GM19193 (cell line): Measurements from ENCODE around the gene ABHD13.
A peak's percentile ranks its signal among the peaks of the same experiment; 100 is the strongest.

Experiments used
- POLR2A ChIP-seq: IDR thresholded peaks from 4 replicates; pipeline ENCODE4 v1.6.1; 2011; ENCODE audit not compliant: insufficient read depth, insufficient read length; ENCODE audit errors: extremely low read depth

The ABHD13 gene

GRCh38 chr13:108268466-108269112 lies 50.4 kb downstream of the ABHD13 start:
- TF ChIP-seq POLR2A: no peak

- peak; percentile 63 for TF ChIP-seq POLR2A
Observed at GRCh38 chr13:108269601-108270328, 51.6 kb downstream of the ABHD13 start, which contains the start of gene TNFSF13B. Gene TNFSF13B, plus strand, starts transcription at chr13:108269718. Its CDS starts 178 bp downstream, at chr13:108269896.

DNA sequence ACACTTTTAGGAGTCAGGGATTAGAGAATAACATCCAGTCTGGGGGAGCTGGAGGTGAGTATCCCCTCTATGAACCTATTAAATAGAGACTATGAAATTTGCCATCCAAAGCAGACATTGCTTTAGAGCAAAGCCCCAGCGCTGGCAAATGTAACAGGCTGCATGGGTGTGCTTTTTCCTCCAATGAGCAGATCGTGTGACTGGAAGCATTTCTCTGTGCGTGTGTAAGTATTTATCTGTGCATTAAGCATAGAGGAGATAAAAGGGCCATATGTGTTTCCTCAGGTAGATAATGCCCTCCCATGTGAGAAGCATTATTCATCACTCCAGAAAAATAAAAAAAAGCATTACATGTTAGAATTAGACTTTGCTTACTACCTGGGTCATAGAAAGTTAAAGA lies 52.2 kb downstream of the ABHD13 start:
- TF ChIP-seq POLR2A: no peak

DNA sequence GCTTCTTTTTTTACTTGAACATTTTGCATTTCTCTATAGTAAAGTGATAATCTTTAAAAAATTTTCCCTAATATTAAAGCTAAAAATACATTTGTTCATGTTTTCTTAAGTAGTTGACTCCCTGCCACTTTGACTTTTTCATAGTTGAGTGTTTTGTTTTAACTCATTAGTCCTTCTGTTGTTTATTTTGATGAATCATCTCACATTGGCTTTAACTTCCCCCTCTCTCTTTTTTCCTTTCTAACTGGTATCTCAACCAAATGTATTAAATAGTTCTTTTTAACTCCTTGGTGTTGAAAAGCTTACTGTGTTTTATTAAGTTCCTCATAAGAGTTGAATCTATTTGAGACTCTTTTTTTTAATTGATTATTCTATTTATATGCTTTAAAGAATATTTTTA lies 54.1 kb downstream of the ABHD13 start:
- no peak for TF ChIP-seq POLR2A

- TF ChIP-seq POLR2A: no peak
Observed at GRCh38 chr13:108273429-108274118, 55.4 kb downstream of the ABHD13 start.

DNA sequence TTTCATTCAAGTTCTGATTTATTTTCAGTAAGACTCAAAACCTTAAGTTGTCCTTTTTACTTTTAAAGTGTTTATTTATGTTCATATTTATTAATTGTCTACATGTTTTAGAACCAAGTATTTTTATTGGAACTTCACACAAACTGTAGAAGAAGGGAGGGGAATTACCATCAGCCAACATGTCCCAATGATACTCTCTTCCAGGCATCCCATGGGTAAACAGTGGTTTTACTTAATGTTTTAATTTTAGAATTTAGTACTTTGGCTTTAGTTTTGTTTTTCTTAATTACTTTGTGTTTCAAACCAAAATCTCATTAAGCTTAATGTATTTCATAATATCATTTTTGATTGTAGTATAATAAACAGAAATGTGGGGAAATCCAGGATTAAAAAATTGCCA lies 56.5 kb downstream of the ABHD13 start:
- no peak for TF ChIP-seq POLR2A

DNA sequence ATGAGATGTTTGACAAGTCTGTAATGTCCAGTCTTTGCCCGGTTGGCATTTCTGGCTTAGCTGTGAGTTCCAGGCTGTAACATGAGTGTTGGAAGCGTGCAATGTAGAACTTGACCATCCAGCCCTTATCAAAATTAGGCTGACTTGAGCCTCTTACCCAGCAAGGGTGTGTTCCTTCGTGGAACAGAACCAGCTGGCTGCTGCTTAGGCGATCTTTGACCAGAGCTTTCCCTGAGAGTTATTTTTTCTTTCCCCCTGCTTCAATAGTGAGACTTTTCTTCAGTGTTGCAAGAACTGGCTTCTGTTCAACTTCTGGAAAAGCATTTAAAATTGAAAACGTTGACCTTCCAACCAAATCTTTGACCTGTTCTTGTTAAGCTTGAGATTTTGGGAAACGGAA lies 57.9 kb downstream of the ABHD13 start:
- no peak for TF ChIP-seq POLR2A

GRCh38 chr13:108278466-108278865 lies 60.3 kb downstream of the ABHD13 start:
- TF ChIP-seq POLR2A: no peak

DNA sequence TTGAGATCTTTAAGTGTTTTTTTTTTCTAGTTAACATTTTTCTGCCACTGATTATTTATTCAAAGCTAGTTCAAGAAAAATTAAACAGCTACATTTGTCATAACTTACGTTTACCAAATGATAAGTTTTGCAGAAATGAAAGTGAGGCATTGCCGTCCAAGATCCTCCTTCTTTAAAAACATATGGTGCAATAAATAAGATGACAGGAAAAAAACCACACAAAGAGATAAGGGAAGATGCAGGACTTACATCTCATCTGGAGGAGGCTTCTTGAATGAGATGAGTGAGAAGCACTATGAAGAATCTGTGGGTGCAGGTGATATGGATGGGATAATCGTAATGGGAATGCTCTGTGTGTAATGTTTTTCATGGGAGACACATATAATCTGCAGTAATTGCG lies 63.7 kb downstream of the ABHD13 start:
- no peak for TF ChIP-seq POLR2A

DNA sequence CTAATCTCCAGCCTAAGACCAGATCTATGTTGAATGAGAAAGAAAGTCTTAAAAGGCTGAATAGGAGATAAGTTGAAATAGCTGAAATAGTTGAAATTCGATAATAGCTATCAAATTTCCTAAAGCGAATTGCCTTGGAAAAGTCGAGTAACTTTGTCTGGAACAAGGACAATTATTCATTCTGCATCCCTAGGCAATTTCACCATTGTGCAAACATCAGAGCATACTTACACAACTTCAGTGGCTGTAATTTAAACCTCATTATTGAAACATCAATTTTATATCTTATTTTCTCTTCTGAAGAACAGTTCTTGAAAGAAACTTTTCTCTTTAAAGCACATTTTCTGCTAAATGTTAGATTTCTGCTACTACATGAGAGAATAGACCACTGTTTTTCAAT lies 64.9 kb downstream of the ABHD13 start:
- no peak for TF ChIP-seq POLR2A
